Measurements from ENCODE around the gene SLC35F1. TPM values are rescaled to one million over a fixed set of nuclear protein-coding genes. Genes with fewer than 3 reads are reported as not detected.
A peak's percentile ranks its signal among the peaks of the same experiment; 100 is the strongest.

The SLC35F1 gene
- total and polyA plus RNA-seq, 8 donors = 0.18 to 4.0 (median 3.4) TPM

DNA sequence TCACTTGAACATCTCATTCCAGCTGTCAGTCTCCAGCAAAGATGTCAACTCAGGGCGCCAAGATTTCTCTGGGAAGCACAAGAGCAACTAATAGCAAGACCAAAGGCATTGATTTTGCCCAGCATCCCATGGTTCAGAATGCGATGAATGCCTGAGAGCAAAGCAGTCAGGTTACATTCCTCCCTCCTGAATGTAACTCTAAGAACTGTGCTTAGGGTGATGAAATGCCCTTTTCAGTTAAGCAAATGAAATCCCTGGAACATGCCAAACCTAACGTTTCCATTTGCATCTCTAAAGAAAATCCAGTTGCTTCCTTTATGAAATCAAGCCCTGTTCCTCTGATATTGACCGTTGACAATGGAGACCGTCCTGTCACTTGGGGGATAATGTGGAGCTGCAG, 417.1 kb downstream of the SLC35F1 start:
- no peaks in the 10 kb centered on the region for H3K27me3 ChIP-seq
- H3K36me3 ChIP-seq = no peaks in the 10 kb centered on the region
- H3K4me3 ChIP-seq = no peak overlapping the region
- no peaks in the 10 kb centered on the region for H3K4me1 ChIP-seq
- H3K27ac ChIP-seq = no peak overlapping the region
- no peak for TF ChIP-seq CTCF (IDR thresholded peaks at IDR 0.05)
- intact Hi-C loops (cut with DNase I) = no loop called here
- H3K9me3 ChIP-seq = no peaks in the 10 kb centered on the region
- peak; percentile 90 for ATAC-seq
- peak in 1 of 4 donors; percentile 19 for DNase-seq

DNA sequence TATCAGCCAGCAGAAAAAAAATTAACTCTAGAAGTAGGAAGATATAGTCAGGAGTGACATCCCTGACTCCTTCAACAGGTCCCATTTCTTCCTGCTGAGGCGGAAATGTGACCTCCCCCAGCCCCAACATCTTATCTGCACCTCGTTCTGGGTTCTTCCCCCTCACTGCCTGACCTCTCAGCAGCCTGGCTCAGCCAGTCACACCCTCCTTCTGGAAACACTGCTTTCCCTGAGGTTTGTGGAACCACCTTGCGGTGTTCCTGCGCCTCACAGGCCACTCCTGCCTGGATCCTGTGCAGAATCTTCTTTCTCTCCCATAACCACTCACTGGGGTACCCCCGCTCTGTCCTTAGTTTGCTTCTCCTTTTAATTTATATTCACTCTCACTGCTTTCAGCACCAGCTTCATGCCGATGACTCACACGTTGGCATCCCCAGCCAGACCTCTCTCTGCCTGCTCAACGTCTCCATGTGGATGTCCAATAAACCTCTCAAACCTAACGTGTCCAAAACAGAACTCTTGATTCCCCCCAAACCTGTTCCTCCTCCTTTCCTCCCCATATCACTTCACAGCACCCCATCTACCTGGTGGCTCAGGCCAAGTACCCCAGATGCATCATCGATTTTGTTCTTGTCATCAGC, 418.3 kb downstream of the SLC35F1 start:
- intact Hi-C loops (cut with DNase I) = no loop called here
- no peak overlapping the region for H3K4me3 ChIP-seq
- no peak for TF ChIP-seq CTCF (IDR thresholded peaks at IDR 0.05)
- no peaks in the 10 kb centered on the region for H3K4me1 ChIP-seq
- H3K27me3 ChIP-seq = no peaks in the 10 kb centered on the region
- no peak for ATAC-seq
- H3K27ac ChIP-seq = no peak overlapping the region
- DNase-seq = no peak
- no peaks in the 10 kb centered on the region for H3K9me3 ChIP-seq
- H3K36me3 ChIP-seq = no peaks in the 10 kb centered on the region

GRCh38 chr6:118326712-118327111, 419.6 kb downstream of the SLC35F1 start:
- no peak for TF ChIP-seq CTCF (IDR thresholded peaks at IDR 0.05)
- no peaks in the 10 kb centered on the region for H3K4me1 ChIP-seq
- ATAC-seq = no peak
- no peaks in the 10 kb centered on the region for H3K36me3 ChIP-seq
- H3K4me3 ChIP-seq = no peak overlapping the region
- intact Hi-C loops (cut with DNase I) = no loop called here
- DNase-seq = no peak
- H3K27ac ChIP-seq = no peak overlapping the region
- H3K9me3 ChIP-seq = no peaks in the 10 kb centered on the region
- H3K27me3 ChIP-seq = no peaks in the 10 kb centered on the region

- intact Hi-C loops (cut with DNase I) = no loop called here
- Histone ChIP-seq H3K27ac (no peak overlapping the region), H3K27me3 (no peaks in the 10 kb centered on the region), H3K4me1 (no peaks in the 10 kb centered on the region), H3K36me3 (no peaks in the 10 kb centered on the region), H3K9me3 (no peaks in the 10 kb centered on the region), H3K4me3 (no peak overlapping the region)
- ATAC-seq (no peak), DNase-seq (no peak)
- TF ChIP-seq CTCF (IDR thresholded peaks at IDR 0.05) = no peak
These were observed 420.2 kb downstream of the SLC35F1 start for GRCh38 chr6:118327237-118327636.

DNA sequence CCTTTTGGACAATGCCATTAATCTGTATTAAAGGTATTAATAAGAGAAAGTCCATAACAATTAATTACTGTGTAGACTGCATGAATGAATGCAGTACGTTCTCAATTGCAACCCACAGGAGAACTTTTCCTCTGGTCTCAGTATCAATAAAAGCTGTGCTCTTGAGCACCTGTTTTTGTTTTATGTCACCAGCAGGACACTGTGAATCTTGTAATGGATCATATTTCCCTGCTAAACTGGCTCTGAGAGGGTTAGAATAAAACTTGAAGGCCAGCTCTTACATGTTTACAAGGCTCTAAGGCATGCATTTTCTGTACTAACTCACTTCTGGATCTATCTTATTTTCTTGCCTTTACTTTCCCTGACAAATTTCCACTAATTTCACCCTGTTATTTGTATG, 426.7 kb downstream of the SLC35F1 start:
- Histone ChIP-seq H3K27me3 (no peaks in the 10 kb centered on the region), H3K9me3 (peaks cover 0 to 7% of the 10 kb centered on the region in 2 donors), H3K27ac (no peak overlapping the region), H3K36me3 (no peaks in the 10 kb centered on the region), H3K4me3 (no peak overlapping the region), H3K4me1 (no peaks in the 10 kb centered on the region)
- ATAC-seq (no peak), DNase-seq (no peak)
- intact Hi-C loops (cut with DNase I) = no loop called here
- no peak for TF ChIP-seq CTCF (IDR thresholded peaks at IDR 0.05)
